Measurements from ENCODE around the gene LRTM2.

- no peak for TF ChIP-seq POLR2AphosphoS5 (IDR thresholded peaks at IDR 0.05; ENCODE audit: low read depth, low read length)
- no peak for TF ChIP-seq POLR2A (IDR thresholded peaks at IDR 0.05; ENCODE audit: low read depth, low read length)
Observed at GRCh38 chr12:1807087-1807860, 13.1 kb upstream of the LRTM2 start.
